Activated CD4-positive, alpha-beta T cell treated with anti-CD3 and anti-CD28 coated beads, Interleukin-2, amount 50 U/mL, for 1 hour (primary cell): ENCODE measurements around the gene SLC8A1.
"Not testable (repeated sequence)": the region's sequence is repeated elsewhere in the genome, so short reads cannot be mapped to it uniquely, and the experiment has no call there.

Experiments
- DNase-seq: peaks from one replicate; pipeline ENCODE4 v3.0.0-alpha.2; 2020

Gene SLC8A1

GRCh38 chr2:40095000-40095399 lies 356.9 kb downstream of the SLC8A1 start:
- DNase-seq, result no peak

GRCh38 chr2:40094451-40094850 lies 357.4 kb downstream of the SLC8A1 start:
- DNase-seq, result no peak

DNA sequence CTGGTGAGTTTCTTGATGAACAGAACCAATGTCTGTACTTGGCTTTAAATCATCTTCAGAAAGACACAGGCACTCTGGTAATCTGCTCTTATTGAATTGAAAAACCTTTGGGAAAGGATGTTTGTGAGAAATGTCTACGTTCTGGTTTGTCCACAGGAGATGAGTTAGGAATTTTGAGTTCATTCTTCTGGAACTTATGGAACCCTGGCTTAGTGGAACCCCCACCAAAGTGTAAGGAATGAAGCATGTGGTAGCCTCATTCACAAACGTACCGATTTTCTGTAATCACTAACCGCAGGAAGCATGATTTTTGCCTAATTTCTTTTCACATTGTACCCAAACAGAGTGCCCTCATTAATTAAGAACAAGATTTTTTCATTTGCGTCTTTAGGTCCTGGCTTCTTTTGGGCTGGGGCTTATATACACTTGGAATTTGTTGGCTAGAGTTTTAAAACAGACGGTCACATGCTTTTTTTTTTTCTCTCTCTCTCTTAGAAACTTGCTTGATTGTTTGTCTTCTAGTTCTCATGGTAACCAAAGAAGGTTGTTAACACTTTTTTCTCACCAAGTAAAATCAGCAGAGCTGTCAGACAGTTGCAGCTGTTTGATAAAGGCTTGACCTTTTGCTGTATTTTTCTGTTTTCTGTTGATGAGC lies 358.7 kb downstream of the SLC8A1 start:
- no peak for DNase-seq

DNA sequence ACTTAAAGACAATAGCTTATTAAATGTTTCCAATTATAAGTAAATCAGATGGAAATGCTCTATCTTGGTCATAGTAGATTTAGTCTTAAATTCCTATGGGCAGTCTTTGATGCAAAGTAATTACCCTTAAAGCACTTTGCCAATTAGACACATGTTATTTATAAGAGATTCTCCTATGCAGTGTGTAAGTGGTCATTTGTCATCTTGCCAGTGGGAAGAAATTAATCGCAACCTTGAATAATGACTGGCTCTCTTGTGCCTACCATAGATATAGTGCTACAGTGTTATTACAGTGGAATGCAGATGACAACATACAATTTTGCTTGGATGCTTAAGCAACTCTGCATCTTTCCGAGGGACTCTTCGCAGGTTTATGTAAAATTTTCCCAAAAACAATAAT lies 361.8 kb downstream of the SLC8A1 start:
- DNase-seq, result no peak

DNA sequence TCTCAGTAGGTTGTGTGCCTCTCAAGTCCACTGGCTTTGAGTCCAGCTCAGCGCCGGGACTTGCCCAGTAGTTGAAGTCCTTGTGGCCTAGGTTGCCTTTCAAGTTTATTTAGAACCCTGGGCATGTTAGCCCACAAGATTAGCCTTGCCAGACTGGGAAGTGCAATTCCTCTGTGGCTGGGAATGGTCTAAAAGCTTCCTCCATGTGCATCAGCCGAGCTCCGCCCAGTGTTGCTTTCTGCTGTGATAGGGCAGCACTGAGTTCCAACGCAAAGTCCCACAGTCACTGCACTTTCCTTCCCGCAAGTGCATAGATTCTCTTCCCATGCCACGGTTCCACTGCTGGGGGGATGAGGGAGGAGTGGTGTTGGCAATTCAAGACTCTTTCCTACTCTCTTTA lies 364.0 kb downstream of the SLC8A1 start:
- no peak for DNase-seq

DNA sequence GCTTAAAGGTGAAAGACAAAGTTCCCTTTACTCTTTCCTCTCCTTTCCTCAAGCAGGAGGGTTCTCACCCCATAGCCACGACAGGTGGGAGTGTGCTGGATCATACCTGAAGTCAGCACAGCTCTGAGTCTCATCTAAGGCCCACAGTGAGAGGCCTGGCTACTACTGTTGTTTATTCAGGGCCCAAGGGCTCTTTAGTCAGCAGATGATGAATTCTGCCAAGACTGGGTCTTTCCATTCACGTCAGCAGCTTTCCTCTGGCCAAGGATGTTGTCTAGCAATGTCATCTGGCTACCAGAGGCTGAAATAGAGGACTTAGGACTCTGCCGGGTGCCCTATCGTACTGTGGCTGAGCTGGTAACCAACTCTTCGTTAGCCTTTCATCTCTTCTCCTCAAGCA lies 364.5 kb downstream of the SLC8A1 start:
- DNase-seq, result no peak

- no peak for DNase-seq
Observed at GRCh38 chr2:40085786-40086185, 366.1 kb downstream of the SLC8A1 start.

DNA sequence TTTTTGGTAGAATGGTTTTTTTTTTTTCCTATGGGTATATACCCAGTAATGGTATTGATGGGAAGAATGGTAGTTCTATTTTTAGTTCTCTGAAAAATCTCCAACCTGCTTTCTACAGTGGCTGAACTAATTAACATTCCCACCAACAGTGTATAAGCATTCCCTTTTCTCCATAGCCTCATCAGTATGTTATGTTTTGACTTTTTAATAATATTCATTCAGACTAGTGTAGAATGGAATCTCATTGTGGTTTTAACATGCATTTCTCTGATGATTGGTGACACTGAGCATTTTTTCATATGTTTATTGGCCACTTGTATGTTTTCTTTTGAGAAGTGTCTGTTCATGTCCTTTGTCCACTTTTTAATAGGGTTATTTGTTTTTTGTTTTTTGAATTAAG lies 378.6 kb downstream of the SLC8A1 start:
- DNase-seq, result not testable (repeated sequence)

DNA sequence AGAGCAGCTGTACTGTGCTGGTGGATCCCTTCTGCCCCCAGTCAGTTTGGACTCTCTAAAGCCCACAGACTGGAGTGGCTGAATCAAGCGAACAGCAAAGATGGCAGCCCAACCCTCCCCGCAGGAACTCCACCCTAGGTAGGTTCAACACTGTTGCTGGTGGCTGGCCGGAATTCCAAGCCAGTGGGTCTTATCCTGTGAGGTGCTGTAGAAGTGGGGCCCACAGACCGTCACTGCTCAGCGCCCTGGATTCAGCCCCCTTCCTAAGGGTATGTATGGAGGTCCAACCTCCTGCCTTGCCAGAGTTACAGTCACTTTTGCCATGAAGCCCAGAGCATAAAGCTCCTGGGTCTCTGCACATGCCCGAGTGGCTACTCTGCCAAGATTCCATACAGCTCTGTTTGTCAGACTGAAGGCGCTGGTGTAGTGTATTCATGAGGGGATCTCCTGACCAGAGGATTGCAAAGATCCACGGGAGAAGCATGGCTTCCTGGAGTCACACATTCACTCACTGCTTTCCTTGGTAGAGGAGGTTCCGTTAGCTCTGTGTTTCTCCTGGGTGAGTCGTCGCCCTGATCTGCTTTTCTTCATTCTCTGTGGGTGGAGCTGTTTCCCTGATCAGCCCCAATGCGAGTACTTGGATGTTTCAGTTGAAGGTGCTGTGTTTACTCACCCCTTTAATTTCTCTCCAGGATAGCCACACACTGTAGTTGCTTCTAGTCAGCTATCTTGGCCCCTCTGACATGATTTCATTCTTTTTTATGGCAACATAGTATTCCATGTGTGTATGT lies 379.3 kb downstream of the SLC8A1 start:
- DNase-seq, result no peak

- DNase-seq, result no peak
Observed at GRCh38 chr2:40062381-40062780, 389.5 kb downstream of the SLC8A1 start.

DNA sequence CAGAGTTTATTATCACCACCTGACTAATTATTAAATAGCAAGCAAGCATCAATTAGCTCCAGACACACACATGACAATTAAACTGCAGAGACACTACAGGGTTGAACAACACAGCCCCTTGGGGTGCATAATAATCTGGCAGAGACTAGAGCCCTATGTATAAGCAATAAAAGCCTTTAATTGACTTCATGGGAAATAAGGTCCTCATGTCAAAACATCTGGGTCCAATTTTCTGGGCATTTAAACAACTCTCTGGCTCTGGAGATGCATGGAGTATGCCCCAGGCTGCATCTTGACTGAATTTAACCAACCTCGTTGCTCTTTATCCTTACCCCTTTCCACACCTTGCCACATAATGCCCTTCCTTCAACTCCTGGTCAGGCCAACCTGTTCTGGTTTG lies 402.1 kb downstream of the SLC8A1 start:
- DNase-seq, result no peak

- DNase-seq, result no peak
Observed at GRCh38 chr2:40048506-40048905, 403.4 kb downstream of the SLC8A1 start.

GRCh38 chr2:40047406-40047805 lies 404.5 kb downstream of the SLC8A1 start:
- DNase-seq, result no peak
